C4-2B (cell line): Measurements from ENCODE around the gene CSTA.

Experiments used
- ZFX ChIP-seq: fragments of 450-650 bp; IDR thresholded peaks from 2 replicates; pipeline ENCODE4 v1.6.1; 2017
- TF ChIP-seq, protein P1 (sequence below): fragments of 450-650 bp; conservative IDR thresholded peaks from 2 replicates; pipeline ENCODE4 v1.5.1; 2017; ENCODE audit warnings: mild to moderate bottlenecking

DNA sequence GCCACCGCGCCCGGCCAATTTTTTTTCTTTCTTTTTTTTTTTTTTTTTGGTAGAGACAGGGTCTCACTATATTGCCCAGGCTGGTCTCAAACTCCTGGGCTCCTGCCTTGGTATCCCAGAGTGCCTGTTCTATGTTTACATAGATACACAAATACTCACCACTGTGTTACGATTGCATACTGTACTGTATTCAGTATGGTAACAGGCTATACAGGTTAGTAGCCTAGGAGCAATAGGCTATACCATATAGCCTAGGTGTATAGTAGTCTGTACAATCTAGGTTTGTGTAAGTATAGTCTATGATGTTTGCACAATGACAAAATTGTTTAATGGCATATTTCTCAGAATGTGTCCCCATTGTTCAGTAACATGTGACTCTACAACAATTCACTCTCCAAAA, 26.6 kb downstream of the CSTA start:
- TF ChIP-seq, protein P1, sequence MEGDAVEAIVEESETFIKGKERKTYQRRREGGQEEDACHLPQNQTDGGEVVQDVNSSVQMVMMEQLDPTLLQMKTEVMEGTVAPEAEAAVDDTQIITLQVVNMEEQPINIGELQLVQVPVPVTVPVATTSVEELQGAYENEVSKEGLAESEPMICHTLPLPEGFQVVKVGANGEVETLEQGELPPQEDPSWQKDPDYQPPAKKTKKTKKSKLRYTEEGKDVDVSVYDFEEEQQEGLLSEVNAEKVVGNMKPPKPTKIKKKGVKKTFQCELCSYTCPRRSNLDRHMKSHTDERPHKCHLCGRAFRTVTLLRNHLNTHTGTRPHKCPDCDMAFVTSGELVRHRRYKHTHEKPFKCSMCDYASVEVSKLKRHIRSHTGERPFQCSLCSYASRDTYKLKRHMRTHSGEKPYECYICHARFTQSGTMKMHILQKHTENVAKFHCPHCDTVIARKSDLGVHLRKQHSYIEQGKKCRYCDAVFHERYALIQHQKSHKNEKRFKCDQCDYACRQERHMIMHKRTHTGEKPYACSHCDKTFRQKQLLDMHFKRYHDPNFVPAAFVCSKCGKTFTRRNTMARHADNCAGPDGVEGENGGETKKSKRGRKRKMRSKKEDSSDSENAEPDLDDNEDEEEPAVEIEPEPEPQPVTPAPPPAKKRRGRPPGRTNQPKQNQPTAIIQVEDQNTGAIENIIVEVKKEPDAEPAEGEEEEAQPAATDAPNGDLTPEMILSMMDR, result no peak
- TF ChIP-seq ZFX, result no peak
